ENCODE measurements around the gene INPP5K. TPM values are rescaled to one million over a fixed set of nuclear protein-coding genes. Genes with fewer than 3 reads are reported as not detected.

INPP5K gene
- total and polyA plus RNA-seq, 4 experiments from 2014 or later, result 73.6 to 123 (median 80.2) TPM

DNA sequence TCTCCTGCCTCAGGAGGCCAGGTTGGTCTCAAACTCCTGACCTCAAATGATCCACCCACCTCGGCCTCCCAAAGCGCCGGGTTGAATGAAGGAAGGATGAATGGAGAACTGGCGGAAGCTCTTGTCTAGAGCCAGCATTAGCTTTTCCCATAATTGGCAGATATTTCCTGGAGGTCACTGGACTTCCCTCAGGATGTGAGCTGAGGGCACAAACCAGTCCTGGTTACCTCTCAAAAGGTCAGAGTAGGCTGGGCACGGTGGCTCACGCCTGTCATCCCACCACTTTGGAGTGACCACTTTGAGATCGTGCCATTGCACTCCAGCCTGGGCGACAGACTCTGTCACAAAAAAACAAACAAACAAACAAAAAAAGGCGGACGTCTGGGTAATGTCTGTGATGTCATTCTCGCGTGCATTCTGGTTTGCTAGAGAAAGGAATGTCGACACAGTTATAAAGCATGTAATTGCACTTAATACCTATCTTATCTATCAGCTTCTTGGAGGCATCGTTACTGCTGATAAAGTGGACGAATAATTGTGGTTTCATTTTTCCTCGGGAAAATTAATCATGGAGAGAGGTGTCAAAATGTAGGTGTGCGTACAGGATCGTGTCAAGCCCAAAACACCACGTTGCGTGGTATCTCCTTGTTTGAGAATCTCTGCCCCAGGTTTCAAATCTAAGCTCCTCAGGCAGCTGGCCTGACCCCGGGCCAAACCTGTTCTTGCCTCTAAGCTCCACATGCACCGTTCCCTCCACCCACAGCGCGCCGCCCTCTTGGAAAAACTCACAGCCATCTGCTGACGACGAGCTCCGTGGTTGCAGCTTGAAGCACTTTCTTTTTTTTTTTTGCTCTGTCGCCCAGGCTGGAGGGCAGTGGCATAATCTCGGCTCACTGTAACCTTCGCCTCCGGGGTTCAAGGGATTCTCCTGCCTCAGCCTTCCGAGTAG is 54.0 kb downstream of the INPP5K start:
- intact Hi-C loops (cut with micrococcal nuclease), result no loop called here
- CTCF ChIA-PET (ENCODE audit: partially characterized antibody), result interaction anchor here (1.0 to 3.0 kb wide), 6 partner anchors 13 to 190 kb away, joined by 3 to 8 read pairs (median 4); partner anchors contain the start of gene INPP5K
- peak in 2 of 5 donors; percentile 11 to 50 for DNase-seq
- Mint-ChIP-seq H3K36me3 (peaks cover 0 to 5% of the 10 kb centered on the region in 2 donors), H3K27ac (peak overlapping the region; percentile 87 to 97 (median 94)), H3K27me3 (no peaks in the 10 kb centered on the region), H3K4me1 (peaks cover 22 to 42% (median 30%) of the 10 kb centered on the region in 4 donors), H3K9me3 (peaks cover 0 to 5% (median 0%) of the 10 kb centered on the region in 8 donors), H3K4me3 (peak overlapping the region; percentile 77 to 87 (median 82))
- no peak overlapping the region for H3K4me3 ChIP-seq (ENCODE audit: low read length in 2 of 2)
- no peaks in the 10 kb centered on the region for H3K36me3 ChIP-seq (ENCODE audit: insufficient read depth, low read length)
- H3K9me3 ChIP-seq (ENCODE audit: control insufficient read depth in 1 of 2, low read length in 2 of 2), result no peaks in the 10 kb centered on the region
- POLR2A ChIA-PET (ENCODE audit: partially characterized antibody), result interaction anchor here (0.9 to 2.5 kb wide), 14 partner anchors 10 to 101 kb away, joined by 3 to 33 read pairs (median 4); partner anchors contain the start of genes INPP5K, MYO1C, PITPNA and YWHAE
- H3K27me3 ChIP-seq (ENCODE audit: insufficient read depth, low read length), result no peaks in the 10 kb centered on the region
- H3K4me1 ChIP-seq (ENCODE audit: insufficient read depth, low read length), result peaks cover 38% of the 10 kb centered on the region
- no peak overlapping the region for H3K27ac ChIP-seq (ENCODE audit: low read depth, low read length)

DNA sequence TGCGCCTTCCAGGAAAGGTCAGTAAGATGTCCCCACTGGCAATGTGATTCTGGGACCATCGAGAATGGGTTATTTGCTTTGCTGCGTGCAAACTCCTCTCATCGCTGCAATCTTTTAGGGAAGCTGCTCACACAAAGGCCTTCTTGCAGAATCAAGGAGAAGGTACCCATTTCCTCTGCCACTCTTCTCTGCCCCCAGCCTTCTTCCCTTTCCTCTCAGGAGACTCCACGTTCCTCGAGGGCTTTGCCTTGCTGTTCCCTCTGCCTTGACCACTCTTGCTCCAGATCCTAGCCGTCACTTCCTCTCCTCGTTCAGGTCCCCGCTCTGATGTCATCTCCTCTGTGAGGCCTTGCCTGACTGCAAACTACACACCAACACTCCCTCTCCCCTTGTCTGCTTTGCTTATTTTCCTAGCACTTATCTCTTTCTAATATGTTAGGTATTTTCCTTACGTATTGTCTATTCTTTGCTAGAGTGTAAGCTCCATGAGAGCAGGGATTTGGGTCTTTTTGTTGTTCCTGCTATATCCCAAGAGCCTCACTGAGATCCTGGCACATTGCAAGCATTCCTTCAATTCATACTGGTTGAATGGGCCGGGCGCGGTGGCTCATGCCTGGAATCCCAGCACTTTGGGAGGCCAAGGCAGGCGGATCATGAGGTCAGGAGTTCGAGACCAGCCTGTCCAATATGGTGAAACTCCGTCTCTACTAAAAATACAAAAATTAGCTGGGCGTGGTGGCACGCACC is 55.0 kb downstream of the INPP5K start:
- Histone ChIP-seq H3K9me3 (ENCODE audit: control insufficient read depth in 1 of 2, low read length in 2 of 2) (no peaks in the 10 kb centered on the region), H3K4me1 (ENCODE audit: insufficient read depth, low read length) (peaks cover 45% of the 10 kb centered on the region), H3K27me3 (ENCODE audit: insufficient read depth, low read length) (no peaks in the 10 kb centered on the region), H3K36me3 (ENCODE audit: insufficient read depth, low read length) (no peaks in the 10 kb centered on the region), H3K27ac (ENCODE audit: low read depth, low read length) (no peak overlapping the region), H3K4me3 (ENCODE audit: low read length in 2 of 2) (no peak overlapping the region)
- peaks cover 0 to 2% of the 10 kb centered on the region in 2 donors for H3K27me3 Mint-ChIP-seq
- CTCF ChIA-PET (ENCODE audit: partially characterized antibody), result interaction anchor here (1.1 to 3.0 kb wide), 3 partner anchors 55 to 189 kb away, joined by 3 to 7 read pairs (median 3); partner anchors contain the start of gene INPP5K
- H3K36me3 Mint-ChIP-seq, result peaks cover 0 to 5% of the 10 kb centered on the region in 2 donors
- intact Hi-C loops (cut with micrococcal nuclease), result no loop called here
- H3K4me3 Mint-ChIP-seq, result peak overlapping the region in 2 of 8 donors; percentile 35 to 36
- POLR2A ChIA-PET (ENCODE audit: partially characterized antibody), result interaction anchor here (0.9 to 2.3 kb wide), 4 partner anchors 24 to 65 kb away, joined by 3 to 33 read pairs (median 6); partner anchors contain the start of genes INPP5K and YWHAE
- peaks cover 24 to 51% (median 36%) of the 10 kb centered on the region in 4 donors for H3K4me1 Mint-ChIP-seq
- peak overlapping the region in 4 of 7 donors; percentile 3 to 64 (median 40) for H3K27ac Mint-ChIP-seq
- H3K9me3 Mint-ChIP-seq, result peaks cover 0 to 5% (median 0%) of the 10 kb centered on the region in 8 donors
- no peak for DNase-seq

DNA sequence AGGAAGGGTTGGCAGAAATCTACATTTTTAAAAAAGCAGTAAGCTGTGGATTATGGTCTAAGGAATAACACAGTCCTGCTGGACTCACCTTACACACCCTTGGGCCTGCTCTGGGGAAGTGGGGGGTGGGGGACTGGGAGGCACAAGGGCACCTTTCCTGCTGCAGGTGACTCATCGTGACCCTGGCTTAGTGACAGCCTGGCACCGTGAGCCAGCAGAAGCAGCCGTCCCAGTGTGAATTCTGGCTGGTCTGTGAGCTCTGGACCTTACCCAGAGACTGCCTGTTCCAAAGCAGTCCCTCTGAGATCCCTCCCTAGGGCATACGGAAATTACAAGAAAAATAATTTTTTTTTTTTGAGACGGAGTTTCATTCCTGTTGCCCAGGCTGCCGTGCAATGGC is 56.2 kb downstream of the INPP5K start:
- Mint-ChIP-seq H3K4me1 (peaks cover 26 to 53% (median 38%) of the 10 kb centered on the region in 4 donors), H3K4me3 (peak overlapping the region in 1 of 8 donors; percentile 15), H3K9me3 (peaks cover 0 to 5% (median 0%) of the 10 kb centered on the region in 8 donors), H3K36me3 (peaks cover 0 to 5% of the 10 kb centered on the region in 2 donors), H3K27ac (no peak overlapping the region), H3K27me3 (peaks cover 0 to 2% of the 10 kb centered on the region in 2 donors)
- ChIA-PET POLR2A (ENCODE audit: partially characterized antibody) (interaction anchor here (0.6 to 1.3 kb wide), 6 partner anchors 16 to 168 kb away, joined by 3 to 8 read pairs (median 4); partner anchors contain the start of genes INPP5K and SLC43A2), CTCF (ENCODE audit: partially characterized antibody) (interaction anchor here (1.0 to 1.4 kb wide), 2 partner anchors 56 to 95 kb away, joined by 3 read pairs; partner anchors contain the start of gene INPP5K)
- Histone ChIP-seq H3K4me1 (ENCODE audit: insufficient read depth, low read length) (peaks cover 47% of the 10 kb centered on the region), H3K36me3 (ENCODE audit: insufficient read depth, low read length) (no peaks in the 10 kb centered on the region), H3K4me3 (ENCODE audit: low read length in 2 of 2) (no peak overlapping the region), H3K27ac (ENCODE audit: low read depth, low read length) (no peak overlapping the region), H3K9me3 (ENCODE audit: control insufficient read depth in 1 of 2, low read length in 2 of 2) (no peaks in the 10 kb centered on the region), H3K27me3 (ENCODE audit: insufficient read depth, low read length) (no peaks in the 10 kb centered on the region)
- DNase-seq, result no peak
- intact Hi-C loops (cut with micrococcal nuclease), result no loop called here

DNA sequence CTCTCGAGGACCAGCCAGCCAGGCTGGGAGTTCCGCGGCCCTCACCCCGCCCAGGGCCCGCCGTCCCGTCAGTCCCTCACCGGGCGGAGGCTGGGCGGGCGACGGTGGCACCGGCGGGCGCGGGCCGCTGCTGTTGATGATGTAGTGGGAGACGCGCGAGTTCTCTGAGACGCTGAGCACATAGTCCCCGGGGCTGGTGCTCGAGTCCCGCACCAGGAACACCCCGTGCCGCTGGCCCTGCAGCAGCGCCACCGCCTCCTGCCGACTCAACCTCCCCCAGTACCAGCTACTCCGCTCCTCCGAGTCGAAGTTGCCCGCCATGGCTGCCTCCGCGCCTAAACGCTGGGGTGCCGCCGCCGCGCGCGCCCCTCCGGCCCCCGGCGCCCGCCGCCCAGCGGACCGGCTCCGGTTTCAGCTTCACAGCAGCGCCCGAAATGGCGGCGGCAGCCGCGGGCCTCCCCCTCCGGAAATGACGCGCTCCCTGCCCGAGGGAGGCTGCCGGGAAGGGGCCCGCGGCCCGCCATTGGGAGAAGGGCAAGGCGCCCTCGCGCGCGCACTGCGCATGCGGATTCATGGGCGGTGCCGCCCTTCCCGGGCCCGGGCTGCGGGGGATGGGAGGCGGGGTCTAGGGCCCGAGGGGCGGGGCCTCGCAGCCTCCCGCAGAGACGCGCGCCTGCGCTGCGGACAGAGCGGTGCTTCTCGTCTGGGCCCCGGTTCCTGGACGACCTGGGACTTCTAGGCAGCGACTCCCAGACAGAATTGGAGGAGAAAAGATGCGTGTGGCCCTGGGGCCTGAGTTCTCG is 60.4 kb downstream of the INPP5K start, which contains the start of gene CRK:
Gene CRK, minus strand, starts transcription at position 436 of the 803 bp plus-strand sequence. Its CDS starts 115 bp downstream, at position 321.
- intact Hi-C loops (cut with micrococcal nuclease), result loop anchor here (1.0 to 5.0 kb wide), 6 partner anchors 32 to 171 kb away; partner anchors contain the start of genes INPP5K, PITPNA, SLC43A2 and YWHAE
- Histone ChIP-seq H3K36me3 (ENCODE audit: insufficient read depth, low read length) (no peaks in the 10 kb centered on the region), H3K4me3 (ENCODE audit: low read length in 2 of 2) (peak within 1 kb of the TSS; percentile 81 to 92), H3K4me1 (ENCODE audit: insufficient read depth, low read length) (peaks cover 43% of the 10 kb centered on the region), H3K27me3 (ENCODE audit: insufficient read depth, low read length) (no peaks in the 10 kb centered on the region), H3K27ac (ENCODE audit: low read depth, low read length) (peak within 1 kb of the TSS; percentile 94), H3K9me3 (ENCODE audit: control insufficient read depth in 1 of 2, low read length in 2 of 2) (no peaks in the 10 kb centered on the region)
- POLR2A ChIA-PET (ENCODE audit: partially characterized antibody), result interaction anchor here (0.7 to 4.7 kb wide), 13 partner anchors 29 to 242 kb away, joined by 3 to 52 read pairs (median 4); partner anchors contain the start of genes INPP5K, MYO1C, RILP and SLC43A2
- Mint-ChIP-seq H3K4me1 (peaks cover 28 to 61% (median 45%) of the 10 kb centered on the region in 4 donors), H3K27me3 (peaks cover 0 to 2% of the 10 kb centered on the region in 2 donors), H3K36me3 (peaks cover 0 to 24% of the 10 kb centered on the region in 2 donors), H3K4me3 (peak within 1 kb of the TSS; percentile 88 to 96 (median 93)), H3K27ac (peak within 1 kb of the TSS; percentile 80 to 96 (median 95)), H3K9me3 (no peaks in the 10 kb centered on the region)
- CTCF ChIA-PET (ENCODE audit: partially characterized antibody), result interaction anchor here (0.5 to 1.3 kb wide), 3 partner anchors 59 to 91 kb away, joined by 3 to 4 read pairs (median 3); no protein-coding TSS in a partner anchor
- peak; percentile 96 to 99 (median 98) for DNase-seq

DNA sequence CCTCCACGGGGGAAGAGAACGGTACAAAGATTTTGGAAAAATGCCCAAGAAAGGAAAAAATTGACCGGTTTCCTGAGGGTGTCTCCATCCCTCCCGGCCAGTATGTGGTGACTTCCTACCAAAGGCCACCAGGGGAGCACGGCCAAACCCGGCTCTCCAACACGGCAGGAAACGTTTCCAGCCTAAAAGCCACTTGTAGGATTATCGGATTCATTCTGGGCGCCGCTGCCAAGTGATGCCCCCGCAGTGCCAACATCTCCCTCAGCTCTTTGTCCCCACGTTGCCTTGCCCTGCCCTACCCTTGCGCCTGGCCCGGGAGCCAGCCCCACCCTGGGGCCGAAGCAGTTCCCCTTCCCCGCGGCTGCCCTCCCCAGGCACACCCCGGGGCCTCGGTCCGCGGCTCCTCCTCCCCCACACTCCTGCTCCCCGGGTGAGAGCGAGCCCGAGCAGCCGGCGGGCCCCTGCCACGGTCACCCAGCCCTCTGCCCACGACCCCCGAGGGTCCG is 61.1 kb downstream of the INPP5K start:
- H3K36me3 ChIP-seq (ENCODE audit: insufficient read depth, low read length), result no peaks in the 10 kb centered on the region
- Mint-ChIP-seq H3K27ac (peak overlapping the region; percentile 80 to 96 (median 95)), H3K36me3 (peaks cover 0 to 24% of the 10 kb centered on the region in 2 donors), H3K27me3 (peaks cover 0 to 2% of the 10 kb centered on the region in 2 donors), H3K4me1 (peaks cover 27 to 64% (median 44%) of the 10 kb centered on the region in 4 donors), H3K9me3 (no peaks in the 10 kb centered on the region), H3K4me3 (peak overlapping the region; percentile 88 to 96 (median 93))
- H3K4me1 ChIP-seq (ENCODE audit: insufficient read depth, low read length), result peaks cover 39% of the 10 kb centered on the region
- POLR2A ChIA-PET (ENCODE audit: partially characterized antibody), result interaction anchor here (0.7 to 4.7 kb wide), 10 partner anchors 29 to 194 kb away, joined by 3 to 52 read pairs (median 4); partner anchors contain the start of genes INPP5K, RILP and YWHAE
- peak overlapping the region; percentile 94 for H3K27ac ChIP-seq (ENCODE audit: low read depth, low read length)
- CTCF ChIA-PET (ENCODE audit: partially characterized antibody), result interaction anchor here (0.7 to 1.0 kb wide), 2 partner anchors 60 to 90 kb away, joined by 4 to 6 read pairs; partner anchors contain the start of gene INPP5K
- H3K4me3 ChIP-seq (ENCODE audit: low read length in 2 of 2), result peak overlapping the region; percentile 81 to 92
- H3K27me3 ChIP-seq (ENCODE audit: insufficient read depth, low read length), result no peaks in the 10 kb centered on the region
- intact Hi-C loops (cut with micrococcal nuclease), result loop anchor here (5.0 kb wide), 1 partner anchor 172 kb away; the partner anchor contains the start of gene SLC43A2
- DNase-seq, result peak; percentile 18 to 60 (median 28)
- H3K9me3 ChIP-seq (ENCODE audit: control insufficient read depth in 1 of 2, low read length in 2 of 2), result no peaks in the 10 kb centered on the region
